Pulmonary artery endothelial cell (primary cell): Measurements from ENCODE around the gene TBX10. TPM values are rescaled to one million over a fixed set of nuclear protein-coding genes. Genes with fewer than 3 reads are reported as not detected.
"Not testable (repeated sequence)": the region's sequence is repeated elsewhere in the genome, so short reads cannot be mapped to it uniquely, and the experiment has no call there.

ENCODE experiments used
- DNase-seq: peaks from one replicate; pipeline ENCODE4 v3.0.0-alpha.2; 2011; ENCODE audit warnings: low read depth, low spot score
- total RNA-seq: library from RNA; depleted of rRNA; stranded (reverse); fragments of >200 nt; gene quantifications from 2 replicates; pipeline ENCODE4 v1.2.3, GENCODE V29; 2014

Gene TBX10
- total RNA-seq, 1 donor from 2014 or later: not detected

DNA sequence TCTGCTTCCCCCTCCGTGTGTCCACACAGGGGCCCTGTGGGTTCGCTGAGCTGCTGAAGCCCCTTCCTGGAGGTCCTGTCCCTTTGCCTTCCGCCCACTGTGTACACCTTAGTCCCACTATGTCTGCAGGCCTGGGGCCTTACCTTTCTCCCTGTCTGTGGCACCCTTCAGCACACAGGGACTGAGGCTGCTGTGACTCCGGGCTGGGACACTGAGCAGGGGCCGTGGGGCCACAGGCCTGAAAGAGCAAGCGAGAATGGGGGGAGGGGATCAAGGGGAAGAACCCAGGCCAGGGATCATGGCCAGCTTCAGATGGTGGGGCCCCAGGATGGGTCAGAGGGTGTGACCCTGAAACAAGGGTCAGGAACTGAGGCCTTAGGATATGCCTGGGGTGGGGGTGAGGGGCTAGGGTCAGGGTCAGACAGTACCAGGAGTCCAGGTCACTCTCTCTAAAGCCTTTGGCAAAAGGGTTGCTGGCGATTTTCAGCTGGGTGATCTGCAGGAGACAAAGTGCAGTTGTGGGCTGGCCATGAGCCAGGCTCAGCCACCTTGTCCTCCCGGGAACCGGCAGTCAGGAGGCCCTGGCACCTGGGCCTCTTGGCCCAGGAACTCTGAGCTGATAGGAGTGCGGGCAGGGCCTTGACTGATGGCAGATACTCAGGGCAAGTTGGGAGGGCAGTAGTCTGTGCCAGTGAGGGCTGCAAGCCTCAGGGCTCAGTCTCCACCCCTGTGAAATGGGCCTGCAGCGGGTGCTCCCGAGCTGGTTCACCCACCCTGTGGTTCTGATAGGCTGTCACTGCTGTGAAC is 7.2 kb downstream of the TBX10 start:
- DNase-seq: no peak

DNA sequence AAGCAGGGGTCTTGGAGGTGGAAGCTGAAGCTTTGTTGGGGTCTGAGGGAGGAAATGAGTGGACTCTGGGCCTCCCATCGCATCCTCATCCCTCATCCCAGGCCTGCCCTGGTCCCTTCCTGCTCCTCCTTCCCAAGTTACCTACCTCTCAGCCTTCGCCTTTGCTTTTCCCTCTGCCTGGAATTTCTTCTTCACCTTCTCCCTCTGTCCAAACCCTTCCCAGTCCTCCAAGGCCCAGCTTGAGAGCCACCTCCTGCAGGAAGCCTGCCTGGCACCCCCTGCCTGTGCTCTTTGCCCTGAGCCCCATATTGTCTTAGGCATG is 7.7 kb downstream of the TBX10 start:
- no peak for DNase-seq

DNA sequence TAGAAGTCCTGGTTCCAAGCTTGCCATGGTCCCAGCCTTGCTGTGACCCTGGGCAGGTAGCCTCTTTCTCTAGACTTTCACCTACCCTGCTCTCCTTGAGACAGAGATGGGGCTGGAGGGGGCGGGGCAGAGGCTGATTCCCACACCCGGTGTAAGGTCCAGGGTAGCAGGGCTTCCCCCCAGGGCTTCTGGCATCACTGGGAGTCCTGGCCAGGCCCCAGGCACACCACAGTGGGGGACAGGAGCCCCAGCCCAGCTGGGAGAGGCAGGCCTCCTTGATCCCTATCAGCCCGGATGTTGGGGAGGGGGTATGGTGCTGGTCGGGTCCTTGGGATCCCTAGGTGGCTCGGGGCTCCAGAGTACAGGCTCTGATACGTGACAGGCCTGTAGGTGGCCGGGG is 8.2 kb downstream of the TBX10 start:
- DNase-seq: no peak

DNA sequence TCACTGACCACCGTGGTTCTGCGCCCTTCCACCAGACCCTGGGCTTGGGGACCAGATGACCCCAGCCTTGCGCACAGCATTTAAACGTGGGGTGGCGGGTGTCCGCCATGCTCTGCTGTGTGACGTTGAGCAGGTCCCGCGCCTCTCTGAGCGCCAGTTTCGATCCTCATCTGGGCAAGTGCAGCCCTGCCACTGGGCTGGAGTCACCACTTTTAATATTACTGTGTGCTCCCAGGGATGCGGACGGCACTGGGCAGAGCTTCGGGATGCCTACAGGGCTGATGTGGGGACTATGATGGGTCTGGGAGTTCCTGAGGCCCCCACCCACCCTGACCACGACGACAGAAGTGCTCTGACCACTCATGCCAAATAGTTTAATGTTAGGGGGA is 8.6 kb downstream of the TBX10 start:
- no peak for DNase-seq

DNA sequence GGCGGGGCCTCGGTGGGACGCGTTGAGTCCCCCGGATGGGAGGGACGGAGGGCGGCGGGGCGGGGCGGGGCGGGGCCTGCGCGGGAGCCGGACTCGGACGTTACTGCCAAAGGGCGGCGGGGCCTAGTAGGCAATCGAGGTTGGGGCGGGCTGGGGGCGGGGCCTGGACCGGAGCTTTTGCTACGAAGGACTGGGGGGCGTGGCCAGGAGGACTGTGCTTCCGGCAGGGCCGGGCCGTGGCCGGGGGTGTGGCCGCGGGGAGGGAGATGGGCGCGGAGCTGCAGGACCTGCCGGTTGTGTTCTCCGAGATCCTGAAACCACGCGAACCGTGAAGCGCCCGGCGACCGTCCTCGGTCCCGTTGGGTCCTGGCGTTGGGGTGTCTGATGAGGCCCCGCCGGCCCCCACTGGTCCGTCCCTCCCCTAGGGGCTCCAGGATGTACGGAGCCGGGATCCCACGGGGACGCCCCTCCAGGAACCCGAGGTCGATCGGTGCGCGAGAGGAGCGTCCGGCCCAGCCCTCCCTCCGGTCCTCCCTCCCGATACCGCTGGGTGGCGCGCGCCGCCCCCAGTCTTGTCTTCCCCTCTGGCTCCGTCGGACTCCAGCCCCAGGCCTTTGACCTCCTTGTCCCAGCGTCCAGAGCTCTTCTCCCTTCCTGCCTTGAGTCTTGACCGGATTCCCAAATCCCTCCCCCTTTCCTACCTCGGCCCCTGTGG is 9.2 kb downstream of the TBX10 start:
- peak; percentile 88 for DNase-seq

DNA sequence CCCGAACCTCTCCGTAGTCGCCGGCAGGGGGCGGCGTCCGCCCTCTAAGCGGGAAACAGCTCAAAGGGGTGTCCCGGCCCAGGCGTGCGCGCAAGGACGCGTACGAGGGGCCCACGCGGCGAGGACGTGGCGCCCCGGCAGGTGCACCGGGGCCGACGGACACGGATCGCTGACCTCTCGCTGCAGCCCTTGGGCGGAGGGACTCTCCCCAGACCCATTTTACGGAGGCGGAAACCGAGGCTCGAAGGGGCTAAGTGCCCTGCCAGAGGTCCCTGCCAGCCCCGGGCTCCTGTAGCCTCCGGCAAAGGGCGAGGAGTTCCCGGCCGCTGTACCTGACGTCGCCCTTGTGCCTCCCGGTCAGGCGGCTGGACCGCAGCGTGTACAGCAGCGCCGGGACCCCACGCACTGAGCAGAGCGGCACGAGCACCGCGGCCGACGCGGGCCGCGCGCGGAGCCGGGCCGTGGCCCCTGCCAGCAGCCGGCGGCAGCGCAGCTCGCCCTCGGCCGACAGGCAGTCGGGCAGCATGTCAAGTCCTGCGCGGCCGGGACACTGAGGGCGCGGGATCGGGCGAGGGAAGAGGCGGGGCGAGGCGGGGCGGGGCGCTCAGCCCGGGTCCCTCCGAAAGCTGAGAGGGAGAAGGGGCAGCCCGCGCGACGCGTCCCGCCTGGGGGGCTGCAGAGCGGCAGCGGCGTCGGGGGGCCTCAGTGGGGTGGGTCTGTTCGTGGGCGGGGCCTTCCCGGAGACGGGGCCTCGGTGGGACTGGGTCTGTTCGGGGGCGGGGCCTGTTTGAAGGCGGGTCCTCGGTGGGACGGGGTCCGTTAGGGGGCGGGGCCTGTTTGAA is 10.0 kb downstream of the TBX10 start, which contains the start of gene NUDT8:
Gene NUDT8 (minus strand): TSS at position 552 of the 842 bp plus-strand sequence. CDS start 26 bp downstream, at position 526.
- DNase-seq: peak; percentile 36

DNA sequence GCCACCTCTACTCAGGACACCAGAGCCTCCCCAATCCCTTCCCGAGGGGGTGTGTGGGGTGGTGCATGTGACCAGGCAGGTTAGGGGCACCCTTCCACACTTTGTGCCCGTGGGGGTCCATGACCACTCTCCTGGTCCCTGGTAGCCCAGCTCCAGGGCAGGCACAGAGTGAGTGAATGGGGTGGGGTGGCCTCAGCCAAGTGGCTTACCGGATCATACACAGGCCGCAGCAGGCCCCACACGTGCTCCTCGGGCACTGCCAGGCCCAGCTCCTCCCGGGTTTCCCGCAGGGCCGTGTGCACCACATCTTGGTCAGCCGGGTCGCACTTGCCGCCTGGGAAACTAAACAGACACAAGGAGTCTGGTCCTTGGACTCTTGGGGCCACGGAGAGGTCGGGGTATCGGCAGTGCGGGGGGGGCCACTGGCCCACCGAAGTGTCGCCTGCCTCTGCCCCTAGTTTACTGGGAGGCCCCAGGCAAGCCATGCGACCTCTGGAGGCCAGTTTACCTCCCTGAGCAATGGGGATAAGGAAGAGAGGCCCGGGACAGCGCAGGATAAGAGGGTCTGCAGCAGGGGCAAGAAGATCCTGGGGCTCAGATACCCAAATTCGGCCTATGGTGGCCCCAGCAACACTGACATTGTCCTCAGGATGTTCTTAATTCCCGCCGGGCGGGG is 10.7 kb downstream of the TBX10 start:
- DNase-seq: no peak

DNA sequence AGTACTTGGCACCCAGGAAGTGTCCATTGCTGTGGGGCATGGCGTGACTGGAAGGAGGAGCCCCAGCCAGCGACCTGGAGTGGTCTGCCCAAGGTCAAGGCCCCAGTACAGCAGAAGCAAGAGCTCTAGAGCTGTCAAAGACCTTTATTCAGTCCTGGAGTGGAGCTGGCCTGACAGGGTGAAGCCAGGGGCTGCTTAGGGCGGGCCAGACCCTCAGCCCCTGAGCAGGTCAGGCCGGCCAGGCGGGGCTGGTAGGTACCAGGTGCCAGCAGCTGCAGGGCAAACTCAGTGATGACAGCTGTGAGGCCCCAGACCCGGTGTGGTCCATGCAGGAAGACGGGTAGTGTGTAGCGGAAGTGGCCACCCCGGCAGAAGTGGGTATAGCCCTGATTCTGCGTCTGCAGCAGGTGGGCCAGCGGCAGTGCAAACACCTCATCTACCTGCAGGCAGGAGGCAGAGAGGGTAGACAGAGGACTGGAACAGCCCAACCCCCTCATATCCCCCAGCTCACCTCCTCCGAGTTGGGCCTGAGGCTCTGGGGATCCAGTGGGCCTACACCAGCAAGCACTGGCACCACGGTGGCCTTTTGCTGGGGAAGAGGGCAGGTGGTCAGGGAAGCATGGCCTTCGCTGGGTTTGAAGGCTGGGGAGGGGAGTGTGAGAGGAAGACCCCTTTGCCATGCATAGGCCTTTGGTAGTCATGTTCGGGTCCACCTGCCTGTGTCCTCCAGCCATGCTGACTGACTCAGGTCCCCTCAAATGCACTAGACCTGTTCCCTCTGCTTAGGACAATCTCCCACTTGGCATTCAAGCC is 11.5 kb downstream of the TBX10 start:
- DNase-seq: no peak

DNA sequence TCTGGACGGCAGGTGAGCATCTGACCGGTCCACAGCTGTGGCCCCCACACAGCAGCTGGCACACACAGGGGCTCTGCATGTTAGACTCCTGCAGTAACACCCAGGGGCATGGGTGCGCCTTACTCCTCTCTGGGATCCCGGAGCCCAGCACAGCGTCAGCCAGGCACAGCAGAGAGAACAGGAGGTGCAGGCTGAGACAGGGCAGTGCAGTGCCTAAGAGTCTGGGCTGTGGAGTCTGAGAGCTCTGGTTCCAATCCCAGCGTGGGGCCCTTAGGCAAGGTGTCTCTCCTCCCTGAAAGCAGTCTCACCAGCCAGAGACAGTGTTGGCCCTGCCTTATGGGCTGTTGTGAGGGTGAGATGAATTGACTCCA is 12.1 kb downstream of the TBX10 start:
- no peak for DNase-seq

DNA sequence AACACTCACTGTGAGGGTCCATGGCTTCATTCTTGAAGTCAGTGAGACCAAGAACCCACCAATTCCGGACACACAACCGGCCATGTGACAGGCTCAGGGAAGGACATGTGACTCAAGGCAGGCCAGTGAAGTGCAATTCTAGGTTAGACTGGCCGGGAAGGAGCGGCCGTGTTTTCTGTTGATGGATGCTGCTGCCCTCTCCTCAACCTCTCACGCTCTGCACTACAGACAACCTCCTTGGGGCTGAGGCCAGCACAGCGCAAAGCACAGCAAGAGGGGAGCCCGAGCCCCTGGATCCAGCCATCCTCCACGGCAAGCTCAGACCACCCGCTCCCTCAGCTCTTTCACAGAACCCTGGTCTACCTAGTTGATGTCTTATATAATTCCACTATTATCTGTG is 12.6 kb downstream of the TBX10 start:
- DNase-seq: no peak

DNA sequence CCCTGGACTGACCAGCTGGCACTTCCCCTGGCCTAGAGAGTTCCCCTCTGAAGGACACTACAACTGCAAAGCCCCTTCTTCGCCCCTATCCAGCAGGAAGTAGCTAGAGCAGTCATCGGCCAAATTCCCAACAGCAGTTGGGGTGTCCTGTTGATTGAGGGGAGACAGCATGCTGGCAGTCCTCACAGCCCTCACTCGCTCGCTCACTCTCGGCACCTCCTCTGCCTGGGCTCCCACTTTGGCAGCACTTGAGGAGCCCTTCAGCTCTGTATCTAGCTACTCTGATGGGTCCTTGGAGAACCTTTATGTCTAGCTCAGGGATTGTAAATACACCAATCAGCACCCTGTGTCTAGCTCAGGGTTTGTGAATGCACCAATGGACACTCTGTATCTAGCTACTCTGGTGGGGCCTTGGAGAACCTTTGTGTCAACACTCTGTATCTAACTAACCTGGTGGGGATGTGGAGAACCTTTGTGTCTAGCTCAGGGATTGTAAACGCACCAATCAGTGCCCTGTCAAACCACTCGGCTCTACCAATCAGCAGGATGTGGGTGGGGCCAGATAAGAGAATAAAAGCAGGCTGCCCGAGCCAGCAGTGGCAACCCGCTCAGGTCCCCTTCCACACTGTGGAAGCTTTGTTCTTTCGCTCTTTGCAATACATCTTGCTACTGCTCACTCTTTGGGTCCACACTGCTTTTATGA is 13.3 kb downstream of the TBX10 start:
- DNase-seq: not testable (repeated sequence)

DNA sequence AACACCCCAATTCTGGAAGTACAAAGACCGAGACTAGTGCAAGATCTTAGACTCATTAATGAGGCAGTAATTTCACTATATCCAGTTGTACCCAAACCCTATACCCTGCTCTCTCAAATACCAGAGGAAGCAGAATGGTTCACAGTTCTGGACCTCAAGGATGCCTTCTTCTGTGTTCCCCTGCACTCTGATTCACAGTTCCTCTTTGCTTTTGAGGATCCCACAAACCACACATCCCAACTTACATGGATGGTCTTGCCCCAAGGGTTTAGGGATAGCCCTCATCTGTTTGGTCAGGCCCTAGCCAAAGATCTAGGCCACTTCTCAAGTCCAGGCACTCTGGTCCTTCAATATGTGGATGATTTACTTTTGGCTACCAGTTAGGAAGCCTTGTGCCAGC is 15.8 kb downstream of the TBX10 start:
- not testable (repeated sequence) for DNase-seq

DNA sequence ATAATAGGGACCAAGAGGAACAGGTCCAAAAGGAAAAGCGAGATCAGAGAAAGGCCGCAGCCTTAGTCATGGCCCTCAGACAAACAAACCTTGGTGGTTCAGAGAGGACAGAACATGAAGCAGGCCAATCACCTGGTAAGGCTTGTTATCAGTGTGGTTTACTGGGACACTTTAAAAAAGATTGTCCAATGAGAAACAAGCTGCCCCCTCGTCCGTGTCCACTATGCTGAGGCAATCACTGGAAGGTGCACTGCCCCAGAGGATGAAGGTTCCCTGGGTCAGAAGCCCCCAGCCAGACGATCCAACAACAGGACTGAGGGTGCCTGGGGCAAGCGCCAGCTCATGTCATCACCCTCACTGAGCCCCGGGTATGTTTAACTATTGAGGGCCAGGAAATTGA is 16.7 kb downstream of the TBX10 start:
- not testable (repeated sequence) for DNase-seq

DNA sequence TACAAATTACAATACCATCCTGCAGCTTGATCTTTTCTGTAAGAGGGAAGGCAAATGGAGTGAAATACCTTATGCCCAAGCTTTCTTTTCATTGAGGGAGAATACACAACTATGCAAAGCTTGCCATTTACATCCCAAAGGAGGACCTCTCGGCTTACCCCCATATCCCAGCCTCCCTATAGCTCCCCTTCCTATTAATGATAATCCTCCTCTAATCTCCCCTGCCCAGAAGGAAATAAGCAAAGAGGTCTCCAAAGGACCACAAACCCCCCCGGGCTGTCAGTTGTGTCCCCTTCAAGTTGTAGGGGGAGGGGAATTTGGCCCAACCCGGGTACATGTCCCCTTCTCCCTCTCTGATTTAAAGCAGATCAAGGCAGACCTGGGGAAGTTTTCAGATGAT is 17.6 kb downstream of the TBX10 start:
- DNase-seq: not testable (repeated sequence)

DNA sequence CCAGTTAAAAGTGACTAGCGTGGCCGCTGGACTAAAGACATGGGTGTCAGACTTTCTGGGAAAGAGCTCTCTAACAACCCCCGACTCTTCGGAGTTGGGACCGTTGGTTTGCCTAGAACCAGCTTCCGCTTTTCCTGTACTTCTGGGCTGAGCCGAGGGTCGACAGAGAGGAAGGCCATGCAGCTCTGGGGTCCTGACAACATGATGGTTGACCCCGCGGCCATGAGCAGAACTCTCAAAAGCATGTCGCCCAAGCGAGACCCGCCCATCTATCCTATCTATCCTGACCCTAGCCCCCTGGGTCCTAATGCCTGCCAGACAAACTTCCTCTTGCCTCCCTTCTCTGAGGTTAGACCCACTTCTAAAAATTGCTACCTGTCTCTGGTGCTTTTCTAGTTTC is 18.9 kb downstream of the TBX10 start:
- DNase-seq: not testable (repeated sequence)

DNA sequence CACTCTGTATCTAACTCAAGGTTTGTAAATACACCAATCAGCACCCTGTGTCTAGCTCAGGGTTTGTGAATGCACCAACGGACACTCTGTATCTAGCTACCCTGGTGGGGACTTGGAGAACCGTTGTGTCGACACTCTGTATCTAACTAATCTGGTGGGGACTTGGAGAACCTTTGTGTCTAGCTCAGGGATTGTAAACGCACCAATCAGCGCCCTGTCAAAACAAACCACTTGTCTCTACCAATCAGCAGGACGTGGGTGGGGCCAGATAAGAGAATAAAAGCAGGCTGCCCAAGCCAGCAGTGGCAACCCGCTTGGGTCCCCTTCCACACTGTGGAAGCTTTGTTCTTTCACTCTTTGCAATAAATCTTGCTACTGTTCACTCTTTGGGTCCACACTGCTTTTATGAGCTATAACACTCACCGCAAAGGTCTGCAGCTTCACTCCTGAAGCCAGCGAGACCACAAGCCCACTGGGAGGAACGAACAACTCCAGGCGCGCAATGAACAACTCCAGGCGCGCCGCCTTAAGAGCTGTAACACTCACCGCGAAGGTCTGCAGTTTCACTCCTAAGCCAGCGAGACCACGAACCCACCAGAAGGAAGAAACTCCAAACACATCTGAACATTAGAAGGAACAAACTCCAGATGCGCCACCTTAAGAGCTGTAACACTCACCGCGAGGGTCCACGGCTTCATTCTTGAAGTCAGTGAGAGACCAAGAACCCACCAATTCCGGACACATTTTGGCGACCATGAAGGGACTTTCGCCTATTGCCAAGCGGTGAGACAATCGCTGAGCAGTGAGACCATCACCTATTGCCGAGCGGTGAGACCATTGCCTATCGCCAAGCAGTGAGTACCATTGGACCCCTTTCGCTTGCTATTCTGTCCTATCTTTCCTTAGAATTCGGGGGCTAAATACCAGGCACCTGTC is 19.6 kb downstream of the TBX10 start:
- DNase-seq: not testable (repeated sequence)

DNA sequence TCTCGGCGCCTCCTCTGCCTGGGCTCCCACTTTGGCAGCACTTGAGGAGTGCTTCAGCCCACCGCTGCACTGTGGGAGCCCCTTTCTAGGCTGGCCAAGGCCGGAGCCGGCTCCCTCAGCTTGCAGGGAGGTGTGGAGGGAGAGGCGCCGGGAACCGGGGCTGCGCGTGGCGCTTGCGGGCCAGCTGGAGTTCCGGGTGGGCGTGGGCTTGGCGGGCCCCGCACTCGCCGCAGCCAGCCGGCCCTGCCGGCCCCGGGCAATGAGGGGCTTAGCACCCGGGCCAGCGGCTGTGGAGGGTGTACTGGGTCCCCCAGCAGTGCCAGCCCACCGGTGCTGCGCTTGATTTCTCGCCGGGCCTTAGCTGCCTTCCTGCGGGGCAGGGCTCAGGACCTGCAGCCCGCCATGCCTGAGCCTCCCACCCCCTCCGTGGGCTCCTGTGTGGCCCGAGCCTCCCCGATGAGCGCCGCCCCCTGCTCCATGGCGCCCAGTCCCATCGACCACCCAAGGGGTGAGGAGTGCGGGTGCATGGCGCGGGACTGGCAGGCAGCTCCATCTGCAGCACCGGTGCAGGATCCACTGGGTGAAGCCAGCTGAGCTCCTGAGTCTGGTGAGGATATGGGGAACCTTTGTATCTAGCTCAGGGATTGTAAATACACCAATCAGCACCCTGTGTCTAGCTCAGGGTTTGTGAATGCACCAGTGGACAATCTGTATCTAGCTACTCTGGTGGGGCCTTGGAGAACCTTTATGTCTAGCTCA is 20.5 kb downstream of the TBX10 start:
- DNase-seq: not testable (repeated sequence)
